Ishikawa (cell line): Measurements from ENCODE around the gene ARID1B.

Source experiments
- CEBPB ChIP-seq: IDR thresholded peaks from 2 replicates; pipeline ENCODE4 v1.6.1; 2012
- CREB1 ChIP-seq: IDR thresholded peaks from 2 replicates; pipeline ENCODE4 v1.6.1; 2012; ENCODE audit warnings: low read depth
- EGR1 ChIP-seq: IDR thresholded peaks from 2 replicates; pipeline ENCODE4 v1.6.1; 2012
- EP300 ChIP-seq: IDR thresholded peaks from 2 replicates; pipeline ENCODE4 v1.6.1; 2012; ENCODE audit warnings: borderline replicate concordance
- NFIC ChIP-seq: IDR thresholded peaks from 2 replicates; pipeline ENCODE4 v1.6.1; 2012
- RAD21 ChIP-seq: IDR thresholded peaks from 2 replicates; pipeline ENCODE4 v1.6.1; 2012; ENCODE audit warnings: low read depth
- TCF12 ChIP-seq: IDR thresholded peaks from 2 replicates; pipeline ENCODE4 v1.6.1; 2012; ENCODE audit warnings: low read depth
- TF ChIP-seq, protein P1 (sequence below): IDR thresholded peaks from 2 replicates; pipeline ENCODE4 v1.6.1; 2012
- TF ChIP-seq, protein P2 (sequence below): IDR thresholded peaks from 2 replicates; pipeline ENCODE4 v1.6.1; 2012

DNA sequence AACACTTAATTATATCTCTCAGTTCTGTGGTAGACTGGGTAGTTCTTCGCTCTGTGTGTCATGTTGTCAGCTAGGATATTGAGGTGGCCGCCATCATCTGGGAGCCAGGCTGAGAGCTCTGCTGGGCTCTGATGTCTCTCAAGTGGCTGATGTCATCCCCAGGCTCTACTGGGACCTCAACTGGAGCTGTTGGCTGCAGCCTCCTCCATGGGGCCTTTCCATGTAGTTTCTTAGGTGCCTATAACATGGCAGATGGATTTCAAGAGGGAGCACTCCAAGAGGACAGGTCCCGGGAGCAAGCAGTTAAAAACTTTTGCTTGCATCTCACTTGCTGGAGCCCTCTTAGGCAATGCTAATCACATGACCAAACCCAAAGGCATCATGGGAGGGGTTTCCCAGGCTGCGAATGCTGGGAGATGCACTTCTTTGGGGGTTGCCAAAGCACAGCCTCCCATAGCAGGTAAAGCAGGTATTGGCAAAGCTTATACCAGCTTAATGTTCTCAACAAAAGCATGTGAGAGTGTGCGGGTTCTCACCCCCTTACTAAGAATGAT lies 416.3 kb downstream of the ARID1B start:
- TF ChIP-seq, protein P1, sequence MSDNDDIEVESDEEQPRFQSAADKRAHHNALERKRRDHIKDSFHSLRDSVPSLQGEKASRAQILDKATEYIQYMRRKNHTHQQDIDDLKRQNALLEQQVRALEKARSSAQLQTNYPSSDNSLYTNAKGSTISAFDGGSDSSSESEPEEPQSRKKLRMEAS: no peak
- no peak for TF ChIP-seq RAD21
- no peak for TF ChIP-seq EP300
- no peak for TF ChIP-seq EGR1
- TF ChIP-seq CEBPB: peak; percentile 33; the same call in 1 of the 2 replicates
- TF ChIP-seq TCF12: no peak
- no peak for TF ChIP-seq CREB1
- no peak for TF ChIP-seq NFIC
- TF ChIP-seq, protein P2, sequence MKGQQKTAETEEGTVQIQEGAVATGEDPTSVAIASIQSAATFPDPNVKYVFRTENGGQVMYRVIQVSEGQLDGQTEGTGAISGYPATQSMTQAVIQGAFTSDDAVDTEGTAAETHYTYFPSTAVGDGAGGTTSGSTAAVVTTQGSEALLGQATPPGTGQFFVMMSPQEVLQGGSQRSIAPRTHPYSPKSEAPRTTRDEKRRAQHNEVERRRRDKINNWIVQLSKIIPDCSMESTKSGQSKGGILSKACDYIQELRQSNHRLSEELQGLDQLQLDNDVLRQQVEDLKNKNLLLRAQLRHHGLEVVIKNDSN: peak; percentile 67
